ENCODE results near the gene DNASE1. TPM values are rescaled to one million over a fixed set of nuclear protein-coding genes. Genes with fewer than 3 reads are reported as not detected.

The DNASE1 gene
- polyA plus RNA-seq, 1 donor from 2014 or later: 47.8 TPM

GRCh38 chr16:3612510-3613466 lies 41.7 kb upstream of the DNASE1 start:
- Histone ChIP-seq H3K79me2 (replicated peaks; ENCODE audit: insufficient read depth, low read length) (peaks cover 28% of the 10 kb centered on the region), H3K9me2 (ENCODE audit: insufficient read depth, low read length) (no peaks in the 10 kb centered on the region), H3K36me3 (ENCODE audit: insufficient read depth, low read length) (no peaks in the 10 kb centered on the region), H3K4me2 (ENCODE audit: low read length) (peak overlapping the region; percentile 51), H3K4me3 (ENCODE audit: low read length) (peak overlapping the region; percentile 97), H3K27me3 (ENCODE audit: insufficient read depth, low read depth, low read length) (no peaks in the 10 kb centered on the region), H4K20me1 (ENCODE audit: insufficient read depth) (no peaks in the 10 kb centered on the region), H3F3A (ENCODE audit: insufficient read depth, low read length, poor library complexity, severe bottlenecking) (no peaks in the 10 kb centered on the region), H3K9me3 (ENCODE audit: low read length) (no peaks in the 10 kb centered on the region), H3K9ac (ENCODE audit: low read length) (peak overlapping the region; percentile 71), H3K27ac (ENCODE audit: low read length) (no peak overlapping the region), H2AFZ (ENCODE audit: low read depth, low read length) (no peak overlapping the region)
- TF ChIP-seq EZH2 (IDR thresholded peaks at IDR 0.05; ENCODE audit: borderline replicate concordance, insufficient read depth, low read length, poor library complexity, severe bottlenecking) (no peak), MXI1 (conservative IDR thresholded peaks at IDR 0.05; ENCODE audit: poor library complexity, severe bottlenecking) (no peak), EP300 (conservative IDR thresholded peaks at IDR 0.05; ENCODE audit: poor library complexity, severe bottlenecking) (no peak), CTCF (IDR thresholded peaks at IDR 0.05; ENCODE audit: poor library complexity, severe bottlenecking) (no peak), REST (IDR thresholded peaks at IDR 0.05; ENCODE audit: borderline replicate concordance) (no peak), POLR2AphosphoS5 (IDR thresholded peaks at IDR 0.05) (no peak), TAF1 (IDR thresholded peaks at IDR 0.05; ENCODE audit: low read depth) (no peak)

- no peaks in the 10 kb centered on the region for H3K9me2 ChIP-seq (ENCODE audit: insufficient read depth, low read length)
- H3K4me3 ChIP-seq (ENCODE audit: low read length): no peak overlapping the region
- H3K79me2 ChIP-seq (replicated peaks; ENCODE audit: insufficient read depth, low read length): peaks cover 17% of the 10 kb centered on the region
- H2AFZ ChIP-seq (ENCODE audit: low read depth, low read length): no peak overlapping the region
- H4K20me1 ChIP-seq (ENCODE audit: insufficient read depth): no peaks in the 10 kb centered on the region
- no peak overlapping the region for H3K4me2 ChIP-seq (ENCODE audit: low read length)
- H3K27ac ChIP-seq (ENCODE audit: low read length): no peak overlapping the region
- no peak overlapping the region for H3K9ac ChIP-seq (ENCODE audit: low read length)
- TF ChIP-seq CTCF (IDR thresholded peaks at IDR 0.05; ENCODE audit: poor library complexity, severe bottlenecking): no peak
- no peak for TF ChIP-seq RAD21 (conservative IDR thresholded peaks at IDR 0.05)
- no peak for TF ChIP-seq MXI1 (conservative IDR thresholded peaks at IDR 0.05; ENCODE audit: poor library complexity, severe bottlenecking)
- TF ChIP-seq REST (IDR thresholded peaks at IDR 0.05; ENCODE audit: borderline replicate concordance): no peak
- no peak for TF ChIP-seq EP300 (conservative IDR thresholded peaks at IDR 0.05; ENCODE audit: poor library complexity, severe bottlenecking)
- TF ChIP-seq POLR2AphosphoS5 (IDR thresholded peaks at IDR 0.05): no peak
- no peak for TF ChIP-seq SMC3 (conservative IDR thresholded peaks at IDR 0.05; ENCODE audit: poor library complexity)
- TF ChIP-seq EZH2 (IDR thresholded peaks at IDR 0.05; ENCODE audit: borderline replicate concordance, insufficient read depth, low read length, poor library complexity, severe bottlenecking): no peak
- TF ChIP-seq TAF1 (IDR thresholded peaks at IDR 0.05; ENCODE audit: low read depth): no peak
- no peaks in the 10 kb centered on the region for H3K27me3 ChIP-seq (ENCODE audit: insufficient read depth, low read depth, low read length)
- H3K36me3 ChIP-seq (ENCODE audit: insufficient read depth, low read length): no peaks in the 10 kb centered on the region
- H3K9me3 ChIP-seq (ENCODE audit: low read length): no peaks in the 10 kb centered on the region
- no peaks in the 10 kb centered on the region for H3F3A ChIP-seq (ENCODE audit: insufficient read depth, low read length, poor library complexity, severe bottlenecking)
These were observed 35.7 kb upstream of the DNASE1 start for GRCh38 chr16:3618769-3619141.

All from neural cell (in vitro differentiated cells).